ENCODE results near the gene IFT122.
"Not testable (repeated sequence)": the region's sequence is repeated elsewhere in the genome, so short reads cannot be mapped to it uniquely, and the experiment has no call there.

IFT122 gene

DNA sequence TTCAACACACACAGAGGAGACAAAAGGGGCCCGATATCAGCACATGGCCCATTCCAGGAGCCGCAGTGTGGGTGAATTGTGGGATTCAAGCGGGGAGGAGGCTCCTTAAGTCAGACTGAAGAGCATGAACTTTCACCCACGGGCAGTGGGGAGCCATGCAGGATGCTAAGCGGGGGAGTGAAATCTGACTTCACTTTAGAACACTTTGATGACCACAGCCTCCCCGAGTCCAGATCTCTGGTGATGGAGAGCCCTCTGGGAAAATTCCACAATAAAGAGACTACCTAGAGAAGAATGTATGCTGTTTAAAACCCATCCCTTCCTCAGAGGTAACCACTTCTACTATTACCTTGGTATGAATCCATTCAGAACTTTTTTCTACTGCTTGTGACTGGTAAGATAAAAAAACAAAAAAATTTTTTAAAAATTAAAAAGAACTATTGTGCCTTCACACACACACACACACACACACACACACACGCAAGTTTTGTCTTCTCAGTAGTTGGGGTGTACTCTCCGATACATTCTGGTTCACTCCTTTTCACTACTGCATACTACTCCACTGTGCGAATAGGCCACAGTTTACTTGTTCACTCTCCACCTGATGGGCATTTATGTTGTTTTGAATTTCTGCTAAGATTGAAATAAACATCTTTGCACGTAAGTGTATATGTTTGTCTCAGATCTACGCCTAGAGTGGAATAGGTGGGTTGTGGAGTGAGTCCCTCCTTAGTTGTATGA, 100.9 kb downstream of the IFT122 start:
- no peak for DNase-seq (ENCODE audit: low spot score)

DNA sequence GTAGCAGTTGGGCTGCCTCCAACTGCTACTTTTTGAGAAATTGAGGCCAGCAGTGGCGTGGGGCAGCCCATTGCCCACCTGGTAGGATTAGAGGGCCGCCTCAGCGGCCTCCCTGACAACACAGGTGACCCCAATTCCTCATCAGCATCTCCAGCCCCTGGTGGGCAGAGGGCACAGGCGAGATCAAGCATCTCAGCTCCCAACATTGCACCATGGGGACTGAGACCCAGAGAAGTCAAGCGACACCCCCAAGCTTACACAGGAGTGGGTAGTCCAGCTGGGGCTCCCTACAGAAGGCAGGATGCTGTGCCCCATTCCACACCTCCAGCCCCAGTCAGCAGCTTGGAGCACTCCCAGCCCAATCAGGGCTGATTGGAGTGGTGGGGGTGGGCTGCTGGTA, 102.7 kb downstream of the IFT122 start:
- DNase-seq (ENCODE audit: low spot score): no peak

DNA sequence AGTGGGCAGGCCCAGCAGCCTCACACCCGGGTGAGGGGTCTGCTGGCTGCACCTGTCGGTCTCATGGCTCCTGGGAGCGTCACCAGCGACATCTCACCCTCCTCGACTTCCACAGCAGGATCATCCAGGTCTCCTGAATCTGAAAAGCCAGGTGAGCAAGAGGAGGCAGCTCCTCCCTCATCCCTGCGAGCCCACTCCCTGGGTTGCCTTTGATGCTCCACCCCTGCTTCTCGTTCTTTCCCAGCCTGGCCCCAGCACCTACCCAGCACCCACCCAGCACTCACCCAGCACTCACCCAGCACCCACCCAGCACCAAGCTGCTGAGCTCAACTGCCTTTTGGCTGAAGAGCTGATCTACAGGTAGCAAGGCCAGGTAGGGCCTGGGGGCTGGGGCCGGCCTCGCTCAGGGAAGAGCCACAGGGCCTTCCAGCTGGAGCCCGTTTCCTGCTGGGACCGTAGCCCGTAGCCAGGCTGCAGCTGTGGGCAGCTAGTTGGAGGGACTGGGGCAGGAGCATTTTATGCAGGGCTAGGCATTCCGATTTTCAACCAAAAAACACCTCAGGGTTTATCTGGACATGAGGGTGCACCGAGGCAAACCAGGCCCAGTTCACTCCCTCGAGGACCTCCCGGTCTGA, 103.2 kb downstream of the IFT122 start, which contains the start of gene H1-8:
Gene H1-8, plus strand, starts transcription at position 20 of the 635 bp plus-strand sequence. Its CDS starts 44 bp downstream, at position 64.
- no peak for DNase-seq (ENCODE audit: low spot score)

DNA sequence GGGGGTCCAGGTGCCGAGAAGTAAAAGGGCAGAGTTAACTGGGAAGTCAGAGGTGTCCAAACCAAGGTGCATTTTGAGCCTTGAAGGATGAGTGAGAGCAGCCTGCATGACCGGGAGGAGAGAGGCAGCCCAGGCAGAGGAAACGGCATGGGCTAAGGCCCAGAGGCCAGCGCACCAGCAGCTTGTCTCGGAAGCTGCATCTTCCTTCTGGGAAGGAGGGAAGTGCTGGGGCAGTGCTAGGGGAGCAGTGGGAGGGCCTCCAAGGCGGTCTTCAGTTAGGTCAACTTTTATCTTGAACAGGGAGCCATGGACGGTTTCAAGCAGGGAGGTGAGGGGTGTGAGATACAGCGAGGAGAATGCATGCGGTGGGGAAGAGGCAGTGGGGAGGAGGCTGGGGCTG, 104.0 kb downstream of the IFT122 start:
- DNase-seq (ENCODE audit: low spot score): no peak

DNA sequence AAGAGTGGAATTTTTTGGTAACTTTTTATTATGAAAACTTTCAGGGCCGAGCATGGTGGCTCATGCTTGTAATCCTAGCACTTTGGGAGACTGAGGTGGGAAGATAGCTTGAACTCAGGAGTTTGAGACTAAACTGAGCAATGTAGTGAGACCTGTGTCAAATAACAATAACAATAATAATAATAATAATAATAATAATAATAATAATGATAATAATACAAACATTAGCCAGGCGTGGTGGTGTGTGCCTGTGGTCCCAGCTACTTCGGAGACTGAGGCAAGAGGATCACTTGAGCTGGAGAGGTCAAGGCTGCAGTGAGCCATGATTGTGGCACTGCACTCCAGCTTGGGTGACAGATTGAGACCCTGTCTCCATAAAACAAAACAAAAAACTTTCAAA, 105.9 kb downstream of the IFT122 start:
- not testable (repeated sequence) for DNase-seq (ENCODE audit: low spot score)

DNA sequence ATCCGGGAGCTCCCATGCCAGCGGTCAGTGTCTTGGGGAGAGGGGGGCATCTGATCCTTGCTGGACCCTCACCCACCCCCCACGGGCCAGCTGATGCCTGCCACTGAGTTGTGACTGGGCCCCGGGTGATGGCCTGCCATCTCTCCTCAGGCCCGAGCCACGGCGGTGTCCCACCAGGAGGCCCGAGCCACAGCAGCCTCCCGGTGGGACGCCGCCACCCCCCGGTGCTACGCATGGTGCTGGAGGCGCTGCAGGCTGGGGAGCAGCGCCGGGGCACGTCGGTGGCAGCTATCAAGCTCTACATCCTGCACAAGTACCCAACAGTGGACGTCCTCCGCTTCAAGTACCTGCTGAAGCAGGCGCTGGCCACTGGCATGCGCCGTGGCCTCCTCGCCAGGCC, 107.2 kb downstream of the IFT122 start:
- DNase-seq (ENCODE audit: low spot score): no peak

DNA sequence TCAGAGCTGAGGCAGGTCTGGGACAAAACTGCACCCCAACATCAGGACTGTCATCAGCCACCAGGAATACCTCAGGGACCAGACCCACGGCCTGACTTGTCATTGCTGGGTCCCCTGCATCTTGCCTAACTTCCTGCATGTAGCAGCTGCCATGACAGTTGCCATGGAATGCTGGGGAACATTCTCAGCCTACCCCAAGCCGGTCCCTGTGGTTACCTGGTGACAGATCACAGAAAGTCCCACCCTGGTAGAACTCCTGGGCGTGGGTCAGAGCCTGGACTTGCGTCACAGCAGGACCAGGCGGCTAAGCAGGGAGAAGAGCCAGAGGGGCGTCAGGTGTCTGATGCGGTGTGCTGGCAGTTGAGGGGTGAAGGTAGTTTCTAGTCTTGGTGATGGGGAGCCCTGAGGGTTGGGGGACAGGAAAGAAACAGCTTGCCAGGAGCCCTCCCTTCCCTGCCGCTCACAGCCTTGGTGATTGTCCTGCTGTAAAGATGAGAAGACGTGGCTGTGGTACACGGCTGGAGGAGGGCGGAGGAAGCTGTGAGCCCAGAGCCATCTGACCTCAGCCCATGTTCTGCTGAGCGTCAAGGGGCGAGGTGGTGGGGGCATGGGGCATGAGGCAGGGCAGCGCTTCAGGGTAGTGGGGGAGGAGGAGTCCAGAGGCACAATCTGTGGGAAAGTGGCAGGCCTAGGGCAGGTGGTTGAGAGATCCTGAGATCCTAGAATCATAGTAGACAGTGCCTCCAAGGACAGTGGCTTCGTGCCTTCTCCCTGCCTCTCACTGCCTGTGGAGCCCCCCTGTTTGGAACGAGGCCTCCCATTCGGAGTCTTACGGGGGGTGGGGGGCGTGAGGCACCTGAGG, 108.3 kb downstream of the IFT122 start:
- DNase-seq (ENCODE audit: low spot score): no peak

DNA sequence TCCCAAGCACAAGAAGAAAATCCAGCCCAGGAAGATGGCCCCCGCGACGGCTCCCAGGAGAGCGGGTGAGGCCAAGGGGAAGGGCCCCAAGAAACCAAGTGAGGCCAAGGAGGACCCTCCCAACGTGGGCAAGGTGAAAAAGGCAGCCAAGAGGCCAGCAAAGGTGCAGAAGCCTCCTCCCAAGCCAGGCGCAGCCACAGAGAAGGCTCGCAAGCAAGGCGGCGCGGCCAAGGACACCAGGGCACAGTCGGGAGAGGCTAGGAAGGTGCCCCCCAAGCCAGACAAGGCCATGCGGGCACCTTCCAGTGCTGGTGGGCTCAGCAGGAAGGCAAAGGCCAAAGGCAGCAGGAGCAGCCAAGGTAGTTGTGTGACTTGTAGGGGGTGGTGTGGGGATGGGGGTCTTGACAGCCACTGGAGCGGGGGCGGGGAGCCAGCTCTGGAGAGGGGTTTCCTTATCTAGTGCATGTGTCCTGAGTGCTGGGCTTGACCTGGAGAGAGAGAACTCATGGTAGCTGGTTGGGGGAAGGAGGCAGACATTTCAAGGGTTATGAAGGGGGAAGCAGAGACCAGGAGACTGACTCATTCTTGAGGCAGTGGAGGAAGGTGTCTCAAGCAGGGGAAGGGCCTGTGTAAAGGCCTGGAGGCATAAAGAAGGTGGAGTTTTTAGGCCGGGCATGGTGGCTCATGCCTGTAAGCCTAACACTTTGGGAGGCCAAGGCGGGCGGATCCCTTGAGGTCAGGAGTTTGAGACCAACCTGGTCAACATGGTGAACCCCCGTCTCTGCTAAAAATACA, 109.2 kb downstream of the IFT122 start:
- DNase-seq (ENCODE audit: low spot score): no peak

DNA sequence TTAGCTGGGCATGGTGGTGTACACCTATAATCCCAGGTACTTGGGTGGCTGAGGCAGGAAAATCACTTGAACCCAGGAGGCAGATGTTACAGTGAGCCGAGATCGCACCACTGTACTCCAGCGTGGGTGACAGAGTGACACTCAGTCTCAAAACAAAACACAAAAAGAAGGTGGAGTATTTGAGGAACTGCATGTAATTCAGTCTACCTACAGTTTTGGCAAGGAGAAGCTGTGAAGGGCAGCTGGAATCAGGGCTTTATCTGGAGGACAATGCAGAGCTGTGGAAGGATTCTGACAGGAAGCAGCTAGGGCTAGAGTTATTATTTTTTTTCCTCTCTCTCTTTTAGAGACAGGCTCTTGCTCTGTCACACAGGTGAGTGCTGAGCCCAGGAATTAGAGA, 109.8 kb downstream of the IFT122 start:
- no peak for DNase-seq (ENCODE audit: low spot score)

DNA sequence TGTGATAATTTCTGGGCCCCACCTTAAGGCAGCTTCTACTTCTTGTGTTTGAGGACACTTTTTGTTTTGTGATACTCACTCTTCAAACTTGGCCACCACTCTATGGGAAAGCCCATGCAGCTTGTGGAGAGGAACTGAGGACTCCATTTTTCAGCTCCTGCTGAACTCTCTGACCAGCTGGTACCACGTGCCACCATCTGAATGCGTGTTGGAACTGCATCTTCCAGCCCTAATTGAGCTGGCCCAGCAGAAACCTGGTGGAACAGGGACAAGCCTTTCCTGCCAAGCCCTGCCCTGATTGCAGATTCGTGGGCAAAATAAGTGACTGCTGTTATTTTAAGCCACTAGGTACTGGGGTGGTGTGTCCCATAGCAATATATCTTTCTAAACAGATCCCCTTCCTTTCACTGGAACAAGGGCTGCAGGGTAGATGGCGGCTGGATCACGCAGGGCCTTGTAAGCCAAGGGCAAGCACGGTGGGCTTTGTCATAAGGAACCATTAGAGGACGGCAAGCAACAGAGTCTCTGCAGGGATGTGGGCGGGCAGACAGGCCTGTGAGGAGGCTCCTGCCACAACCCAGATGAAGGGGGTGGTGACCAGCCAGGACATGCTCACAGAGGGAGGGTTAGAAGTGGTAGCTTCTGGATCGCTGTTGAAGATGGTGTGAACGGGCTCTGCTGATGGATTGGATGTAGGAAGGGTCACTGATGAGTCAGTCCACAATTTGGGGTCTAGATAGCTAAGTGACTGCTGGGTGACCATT, 112.4 kb downstream of the IFT122 start:
- no peak for DNase-seq (ENCODE audit: low spot score)

DNA sequence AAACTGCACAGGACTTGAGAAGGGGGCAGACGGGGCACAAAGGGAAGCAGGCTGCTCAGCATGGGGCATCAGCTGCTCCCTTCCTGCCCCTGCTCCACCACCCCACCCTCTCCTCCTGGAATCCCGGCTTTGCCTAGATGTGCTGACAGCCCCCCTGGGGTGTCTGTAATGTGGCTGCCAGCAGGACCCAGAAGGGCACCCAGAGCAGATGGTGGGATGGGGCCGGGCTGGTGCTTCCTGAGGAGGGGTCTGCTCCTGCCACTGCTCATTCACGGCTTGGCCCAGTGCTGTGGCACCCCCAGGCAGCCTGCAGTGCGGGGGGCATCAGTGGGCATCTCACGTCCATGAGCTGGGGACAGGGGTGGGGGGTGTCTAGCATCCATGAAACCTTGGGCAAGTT, 113.1 kb downstream of the IFT122 start:
- no peak for DNase-seq (ENCODE audit: low spot score)

DNA sequence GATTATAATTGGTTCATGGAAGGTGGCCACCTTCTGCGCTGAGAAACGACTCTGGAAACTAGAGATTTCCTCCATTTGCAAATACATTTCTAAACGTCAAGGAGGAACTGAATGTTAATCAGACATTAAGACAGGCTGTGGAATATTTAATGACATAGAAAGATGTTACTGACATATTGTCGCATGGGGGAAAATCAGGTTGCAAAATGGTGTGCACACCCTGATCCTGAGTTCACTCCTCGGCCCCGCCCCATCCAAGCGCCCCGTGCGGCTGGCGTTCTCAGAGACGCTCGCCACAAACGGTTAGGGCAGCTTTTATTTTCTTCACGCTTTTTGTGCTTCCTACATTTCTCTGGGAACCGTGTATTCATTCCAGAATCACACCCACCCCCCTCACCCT, 113.7 kb downstream of the IFT122 start:
- no peak for DNase-seq (ENCODE audit: low spot score)

DNA sequence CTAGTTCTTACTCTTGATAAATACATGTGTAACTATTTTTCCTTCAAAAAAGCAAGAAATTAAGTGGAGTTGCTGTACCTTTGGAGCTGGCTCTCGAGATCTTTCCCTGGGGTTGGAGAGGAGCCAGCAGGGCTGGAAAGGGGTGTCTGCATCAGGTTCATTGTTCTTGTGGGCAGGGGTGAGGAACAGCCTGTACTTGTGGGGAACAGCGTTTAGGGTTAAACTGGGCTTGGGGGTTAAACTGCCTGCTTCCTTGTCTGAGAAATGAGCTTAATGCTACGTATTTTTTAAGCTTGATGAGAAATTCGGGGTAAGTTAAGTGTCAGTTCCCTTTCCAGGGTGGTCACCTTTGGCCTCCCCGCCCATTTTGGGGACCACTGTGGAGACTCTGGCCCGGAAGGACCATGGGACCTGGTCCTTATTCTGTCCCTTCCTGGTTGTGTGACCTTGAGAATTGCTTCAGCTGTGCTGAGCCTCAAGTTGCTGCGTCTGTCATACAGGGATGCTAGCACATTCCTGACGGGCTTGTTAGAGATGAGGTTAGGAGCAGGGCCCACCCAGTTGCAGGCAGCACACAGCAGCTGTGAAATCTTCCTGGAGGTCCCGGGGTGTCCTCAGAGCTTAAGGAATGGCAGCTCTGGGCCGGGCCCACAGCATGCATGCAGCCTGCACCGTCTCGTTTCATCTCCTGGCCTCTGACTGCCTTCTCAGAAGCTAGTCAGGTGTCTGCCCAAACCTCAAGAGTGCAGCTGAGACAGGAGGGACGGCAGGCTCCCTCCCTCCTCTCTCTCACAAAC, 114.5 kb downstream of the IFT122 start:
- no peak for DNase-seq (ENCODE audit: low spot score)

DNA sequence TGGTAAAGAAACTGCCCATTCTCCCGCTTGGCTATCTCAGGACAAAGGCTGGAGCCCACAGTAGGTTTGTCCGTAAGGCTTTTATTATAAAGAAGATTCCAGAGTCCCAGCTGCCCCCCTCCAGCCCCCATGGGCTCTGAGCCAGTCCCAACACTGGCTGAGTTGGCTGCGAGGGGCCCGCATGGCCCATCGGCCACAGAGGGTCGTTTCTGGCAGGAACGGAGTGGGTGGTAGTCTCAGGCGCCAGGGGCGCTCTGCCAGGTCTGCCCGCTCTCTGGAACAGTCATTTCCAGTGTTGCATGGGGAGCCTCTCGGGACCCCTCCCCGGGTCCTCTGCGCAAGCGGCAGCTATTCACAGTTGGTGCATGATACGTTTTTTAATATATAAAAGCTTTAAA, 115.1 kb downstream of the IFT122 start:
- DNase-seq (ENCODE audit: low spot score): no peak

DNA sequence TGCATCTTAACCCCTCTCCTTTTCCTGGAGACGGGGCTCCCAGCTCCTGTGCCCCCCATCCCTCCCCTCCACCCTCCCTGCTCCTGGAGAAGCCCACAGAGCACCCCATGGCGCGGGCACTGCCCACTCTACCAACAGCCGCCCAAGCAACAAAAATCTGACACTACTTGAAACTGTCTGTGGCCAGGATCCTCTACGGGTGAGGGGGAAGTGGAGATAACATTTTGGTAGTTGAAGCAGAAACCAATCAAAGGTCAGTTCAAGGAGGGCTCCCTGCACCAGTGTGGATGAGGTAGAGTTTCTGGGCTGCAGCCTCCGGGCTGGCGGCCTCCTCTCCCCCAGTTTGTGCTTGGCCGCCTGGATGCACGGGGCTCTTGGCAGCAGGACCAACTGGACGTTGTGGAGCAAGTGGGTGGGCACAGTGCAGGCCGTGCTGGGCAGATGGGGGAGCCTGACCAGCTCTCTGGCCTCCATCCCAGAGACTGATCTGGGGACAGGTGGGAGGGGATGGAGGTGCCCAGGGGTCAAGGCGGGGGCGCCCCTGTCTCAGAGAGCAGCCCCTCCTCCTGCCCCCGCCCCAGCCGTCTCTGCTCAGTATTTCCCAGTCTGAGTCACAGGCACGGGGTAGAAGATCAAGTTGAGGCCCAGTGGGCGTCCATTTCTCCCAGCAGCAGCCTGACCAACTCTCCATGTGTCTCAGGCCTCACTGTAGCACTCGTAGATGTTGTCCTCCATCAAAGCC, 115.8 kb downstream of the IFT122 start:
- no peak for DNase-seq (ENCODE audit: low spot score)

DNA sequence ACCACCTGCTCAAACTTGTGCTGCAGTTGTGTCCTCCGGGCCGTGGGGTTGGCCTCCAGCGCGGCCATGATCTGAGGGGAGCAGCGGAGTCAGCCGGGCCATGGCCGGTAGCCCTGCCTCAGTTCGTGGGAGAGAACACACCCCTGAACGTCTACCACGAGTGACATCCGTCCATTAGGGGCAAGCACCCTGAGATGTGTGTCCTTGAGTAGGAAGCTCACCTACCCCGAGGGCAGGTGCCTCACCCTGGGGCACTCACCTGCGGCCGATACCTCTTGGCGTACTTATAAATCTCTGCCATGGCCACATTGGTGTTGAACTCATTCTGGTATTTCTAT, 116.3 kb downstream of the IFT122 start:
- DNase-seq (ENCODE audit: low spot score): no peak

DNA sequence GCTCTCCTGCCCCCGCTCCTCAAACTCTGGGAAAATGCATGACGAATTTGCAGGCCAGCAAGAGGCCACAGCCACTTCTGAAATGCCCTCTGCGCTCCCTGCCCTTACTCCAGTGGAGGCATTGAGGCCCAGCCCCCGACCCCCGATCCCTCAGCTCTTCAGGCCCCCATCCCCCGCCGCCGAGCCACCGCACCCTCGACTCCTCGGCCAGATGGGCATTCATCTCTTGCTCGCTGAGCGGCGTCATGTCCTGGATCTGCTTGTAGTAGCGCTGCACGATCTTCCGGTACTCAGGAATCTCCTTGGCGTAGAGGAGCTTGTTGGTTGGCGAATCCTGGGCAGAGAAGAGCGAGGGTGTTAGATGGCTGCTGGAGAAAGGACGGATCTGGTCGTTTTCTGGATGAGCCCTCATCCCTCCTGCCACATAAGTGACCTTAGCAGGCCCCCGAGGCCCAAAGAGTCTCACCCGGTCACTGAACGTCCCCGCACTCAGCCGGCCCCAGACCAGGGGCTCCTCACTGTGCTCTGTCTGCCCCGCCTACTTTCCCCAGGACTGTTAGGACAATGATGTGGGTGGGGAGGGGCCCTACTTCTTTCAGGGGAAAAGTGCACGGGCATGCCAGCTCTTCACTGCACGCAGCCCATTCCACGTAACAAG, 117.0 kb downstream of the IFT122 start:
- no peak for DNase-seq (ENCODE audit: low spot score)

DNA sequence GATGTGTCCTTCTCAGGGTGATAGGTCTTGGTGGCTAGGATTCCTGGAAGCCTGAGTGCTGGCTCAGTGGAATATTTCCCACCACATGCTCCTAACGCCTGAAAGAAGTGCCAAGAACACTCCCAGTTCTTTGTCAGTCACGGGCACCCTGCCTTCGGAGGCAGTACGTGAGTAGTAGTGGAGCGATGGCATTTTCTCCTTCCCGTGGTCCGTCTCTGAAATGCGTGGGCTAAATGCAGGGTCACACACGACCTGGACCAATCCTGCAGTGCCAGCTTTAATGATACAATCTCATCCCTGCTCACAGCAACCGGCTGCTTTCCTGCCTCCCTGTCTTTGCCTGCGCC, 117.5 kb downstream of the IFT122 start:
- DNase-seq (ENCODE audit: low spot score): no peak

DNA sequence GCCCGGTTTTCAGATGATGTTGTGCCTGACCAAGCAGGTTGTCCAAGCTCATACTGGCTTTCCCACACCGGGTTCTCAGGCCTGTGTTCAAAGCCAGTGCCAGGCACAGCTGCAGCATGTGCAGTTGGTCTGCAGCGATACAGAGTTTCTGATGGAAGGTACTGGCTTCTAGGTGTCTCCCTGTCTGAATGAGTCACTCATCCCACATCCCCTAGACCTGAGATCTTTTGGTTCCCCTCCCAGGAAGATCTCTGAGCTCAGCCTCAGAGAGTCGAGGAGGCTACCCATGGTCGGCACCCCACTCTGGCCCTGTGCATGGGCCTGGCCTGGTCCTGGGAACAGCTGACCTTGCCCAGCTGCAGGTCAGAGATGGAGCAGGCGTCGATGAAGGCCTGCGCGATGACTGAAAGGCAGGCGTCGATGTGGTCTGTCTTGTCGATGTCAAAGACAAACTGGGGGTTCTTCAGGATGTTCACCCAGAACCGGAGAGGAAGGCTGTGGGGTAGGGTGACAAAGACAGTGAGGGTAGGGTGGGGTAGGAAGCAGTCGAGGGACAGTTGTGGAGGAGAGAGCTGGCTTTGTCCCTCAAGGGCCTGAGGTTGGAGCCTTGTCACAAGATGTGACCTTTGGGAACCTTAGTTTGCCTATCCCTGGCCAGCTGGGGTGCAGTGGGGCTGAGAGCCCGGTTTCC, 118.2 kb downstream of the IFT122 start:
- DNase-seq (ENCODE audit: low spot score): no peak
